HepG2 (cell line): ENCODE measurements around the gene TMEM8B. TPM values are rescaled to one million over a fixed set of nuclear protein-coding genes. Genes with fewer than 3 reads are reported as not detected.
A peak's percentile ranks its signal among the peaks of the same experiment; 100 is the strongest.

Experiments
- ATAC-seq: fragments of 200-7000 bp; cut with Tn5 transposase; 3 replicates; pipeline ENCODE4 v1.9.1; 2020; ENCODE audit warnings: mild to moderate bottlenecking, moderate library complexity
- BruUV-seq: library from RNA; stranded (reverse); fragments of 400-500 nt; replicated peaks from 2 replicates; lab custom pipeline; 2021; lab: Mats Ljungman, UMichigan
- CTCF ChIA-PET: fragments of 300-600 bp; formaldehyde crosslinking; extraction: SDS; loops from one replicate; lab custom pipeline; 2021; ENCODE audit warnings: low total read pairs, inconsistent platforms, low intra/inter-chr PET ratio; lab: Yijun Ruan, JAX
- POLR2A ChIA-PET: fragments of 350-600 bp; sonication (Branson Sonifier 250); formaldehyde crosslinking; loops from one replicate; lab custom pipeline; 2020; ENCODE audit warnings: antibody characterized with exemption, inconsistent platforms; lab: Yijun Ruan, JAX
- DNase-seq: peaks from one replicate; pipeline ENCODE4 v3.0.0-alpha.2; 2015; ENCODE audit warnings: low spot score
- FAIRE-seq: peaks from 3 replicates; lab custom pipeline; 2011; peaks lifted over from hg19 to GRCh38; lab: Jason Lieb, UNC
- H2AFZ ChIP-seq: one replicate; pipeline ENCODE4 v1.6.1; 2011; ENCODE audit warnings: low read length, inconsistent platforms
- H3K27ac ChIP-seq: fragments of 300-600 bp; 3 replicates; pipeline ENCODE4 v1.8.0; 2011; ENCODE audit warnings: mixed run types, mild to moderate bottlenecking, mixed read lengths, low read length, inconsistent platforms; ENCODE audit not compliant: insufficient read depth; ENCODE audit errors: extremely low read length
- H3K27me3 ChIP-seq, 2 experiments: fragments of 200-600 bp in 1 of 2; 2 replicates in 1 of 2; 3 replicates in 1 of 2; pipeline versions ENCODE4 v1.6.0 to v1.8.0; 2011; ENCODE audit warnings: low read length in 2 of 2, mild to moderate bottlenecking in 2 of 2, moderate library complexity in 2 of 2, inconsistent platforms in 1 of 2; ENCODE audit not compliant: insufficient read depth in 2 of 2, control insufficient read depth in 1 of 2
- H3K36me3 ChIP-seq, 2 experiments: fragments of 200-600 bp in 1 of 2; replicated peaks in 1 of 2; 2 replicates in 1 of 2; 3 replicates in 1 of 2; pipeline versions ENCODE4 v1.5.1 to v1.8.0; 2011; ENCODE audit warnings: low read length in 2 of 2, inconsistent platforms in 1 of 2; ENCODE audit not compliant: insufficient read depth in 2 of 2, control insufficient read depth in 1 of 2
- H3K4me1 ChIP-seq: 2 replicates; pipeline ENCODE4 v1.5.1; 2012; ENCODE audit warnings: low read length, inconsistent platforms; ENCODE audit not compliant: insufficient read depth
- H3K4me2 ChIP-seq: 2 replicates; pipeline ENCODE4 v1.6.0; 2011; ENCODE audit warnings: low read depth, low read length, inconsistent platforms
- H3K4me3 ChIP-seq, 3 experiments: fragments of 200-600 bp in 1 of 3; sonication (generic), shearing (Covaris generic) in 1 of 3; replicated peaks in 1 of 3; 2 replicates each; pipeline ENCODE4 v1.5.1; 2011 to 2016; ENCODE audit warnings: low read length in 3 of 3, inconsistent platforms in 2 of 3, low read depth in 2 of 3, mild to moderate bottlenecking in 2 of 3, control low read depth in 1 of 3, mixed read lengths in 1 of 3; ENCODE audit not compliant: insufficient read depth in 1 of 3
- H3K79me2 ChIP-seq: one replicate; pipeline ENCODE4 v1.6.1; 2011; ENCODE audit warnings: low read length, inconsistent platforms; ENCODE audit not compliant: insufficient read depth
- H3K9ac ChIP-seq: 2 replicates; pipeline ENCODE4 v1.6.0; 2011; ENCODE audit warnings: mild to moderate bottlenecking, low read depth, low read length, inconsistent platforms; ENCODE audit not compliant: insufficient read depth
- H3K9me3 ChIP-seq: 2 replicates; pipeline ENCODE4 v1.5.1; 2012; ENCODE audit warnings: mild to moderate bottlenecking, low read length
- H4K20me1 ChIP-seq: 2 replicates; pipeline ENCODE4 v1.6.0; 2011; ENCODE audit warnings: inconsistent platforms, mild to moderate bottlenecking, low read length, moderate library complexity; ENCODE audit not compliant: insufficient read depth
- BCL3 ChIP-seq: sonication (generic); formaldehyde crosslinking; IDR thresholded peaks from 2 replicates; pipeline ENCODE4 v1.5.1; 2020; ENCODE audit warnings: mild to moderate bottlenecking, missing genetic modification reagents, moderate library complexity
- HNRNPL ChIP-seq: fragments of 200-400 bp; formaldehyde crosslinking; IDR thresholded peaks from 2 replicates; pipeline ENCODE4 v1.6.1; 2017; ENCODE audit warnings: mild to moderate bottlenecking, low read depth, low read length
- KLF15 ChIP-seq: sonication (generic); formaldehyde crosslinking; IDR thresholded peaks from 2 replicates; pipeline ENCODE4 v1.8.1; 2023; ENCODE audit warnings: borderline replicate concordance, mild to moderate bottlenecking, inconsistent platforms, missing genetic modification reagents, mixed read lengths
- MYPOP ChIP-seq: sonication (generic); formaldehyde crosslinking; IDR thresholded peaks from 2 replicates; pipeline ENCODE4 v1.8.1; 2023; ENCODE audit warnings: mild to moderate bottlenecking, moderate library complexity, missing genetic modification reagents
- POLR2G ChIP-seq: fragments of 200-400 bp; formaldehyde crosslinking; IDR thresholded peaks from 2 replicates; pipeline ENCODE4 v1.6.1; 2018; ENCODE audit warnings: mild to moderate bottlenecking, low read depth, low read length, moderate library complexity
- ZNF224 ChIP-seq: sonication (generic); formaldehyde crosslinking; IDR thresholded peaks from 2 replicates; pipeline ENCODE4 v1.5.0; 2020; ENCODE audit warnings: mild to moderate bottlenecking, missing genetic modification reagents
- WGBS: methylation state at CpG from one replicate; pipeline ENCODE4 v1.1.6; 2017; ENCODE audit warnings: low lambda C conversion rate; 5-methylcytosine and 5-hydroxymethylcytosine counted together
- in situ Hi-C: cut with HindIII; loops from 2 replicates; pipeline ENCODE4 v1.10.0; 2017; ENCODE audit warnings: low pct_unique_long_range_greater_than_20kb; ENCODE audit not compliant: extremely low pct_ligation_motif_present
- intact Hi-C: fragments of 100-400 bp; cut with micrococcal nuclease; formaldehyde crosslinking; loops from one replicate; pipeline ENCODE4 v1.10.0; 2022; ENCODE audit not compliant: unreplicated experiment
- polyA plus RNA-seq, 8 experiments: library from polyadenylated mRNA; depleted of rRNA in 3 of 8; stranded (reverse) in 7 of 8; unstranded in 1 of 8; fragments of >200 nt; fragmentation: Illumina TruSeq in 4 of 8; extraction: Trizol in 4 of 8; gene quantifications; 2 replicates each; pipeline versions ENCODE4 v1.2.1 to v1.2.3, GENCODE V29; 2011 to 2016; ENCODE audit warnings: low read depth in 4 of 8, missing spikeins in 1 of 8, mixed read lengths in 1 of 8; ENCODE audit not compliant: insufficient read depth in 1 of 8
- total RNA-seq, 5 experiments: library from RNA; depleted of rRNA; stranded (reverse); fragments of >200 nt; fragmentation: Illumina TruSeq; extraction: Trizol; gene quantifications; 2 replicates each; pipeline ENCODE4 v1.2.3, GENCODE V29; 2016; ENCODE audit warnings: low read depth in 1 of 5
- TF ChIP-seq, protein P1 (sequence below): sonication (generic); formaldehyde crosslinking; IDR thresholded peaks from 2 replicates; pipeline ENCODE4 v1.9.0; 2022; ENCODE audit warnings: missing genetic modification reagents, mild to moderate bottlenecking, borderline replicate concordance
- TF ChIP-seq, protein P2 (sequence below): sonication (generic); formaldehyde crosslinking; IDR thresholded peaks from 2 replicates; pipeline ENCODE4 v1.5.0; 2020; ENCODE audit warnings: mild to moderate bottlenecking, missing genetic modification reagents
- TF ChIP-seq, protein P3 (sequence below): sonication (generic); formaldehyde crosslinking; IDR thresholded peaks from 2 replicates; pipeline ENCODE4 v1.4.0; 2020; ENCODE audit warnings: missing genetic modification reagents, mild to moderate bottlenecking, borderline replicate concordance
- TF ChIP-seq, protein P4 (sequence below): IDR thresholded peaks from 2 replicates; pipeline ENCODE4 v1.6.1; 2016; ENCODE audit warnings: missing genetic modification reagents, missing compliant biosample characterization

TMEM8B gene
- total and polyA plus RNA-seq, 2 of the 13 experiments (the other 11 are each of a cell fraction or from before 2014, with no cell fraction given) = 2.1 to 2.7 TPM

GRCh38 chr9:35811381-35812024, 17.5 kb upstream of the TMEM8B start:
- Histone ChIP-seq H3K4me2 (peak overlapping the region; percentile 87), H3K79me2 (peaks cover 5% of the 10 kb centered on the region), H3K9me3 (no peaks in the 10 kb centered on the region), H3K9ac (peak overlapping the region; percentile 66; the same call in 1 of the 2 replicates), H2AFZ (no peak overlapping the region), H3K36me3 (peaks cover 4% of the 10 kb centered on the region in 2 experiments; a peak in 2 of 5 replicates), H3K4me1 (peaks cover 36% of the 10 kb centered on the region), H4K20me1 (no peaks in the 10 kb centered on the region), H3K27me3 (no peaks in the 10 kb centered on the region), H3K27ac (peak overlapping the region; percentile 62), H3K4me3 (peak overlapping the region; percentile 48 to 68 (median 56))
- in situ Hi-C loops (no loop called here), intact Hi-C loops (no loop called here)
- ChIA-PET CTCF (no interaction called here), POLR2A (interaction anchor here (0.6 to 1.3 kb wide), 6 partner anchors 11 to 121 kb away, joined by 3 to 5 read pairs (median 3); partner anchors contain the start of genes CREB3 and TLN1)
- FAIRE-seq (no peak), ATAC-seq (no peak), DNase-seq (no peak)
- TF ChIP-seq MYPOP (CRISPR knock-in tag) (no peak), BCL3 (CRISPR knock-in tag) (0 out of 2 replicates have a peak, but pooled peaks have one; percentile 35), POLR2G (no peak), ZNF224 (CRISPR knock-in tag) (0 out of 2 replicates have a peak, but pooled peaks have one; percentile 59), KLF15 (no peak), HNRNPL (no peak)
- TF ChIP-seq, protein P1, sequence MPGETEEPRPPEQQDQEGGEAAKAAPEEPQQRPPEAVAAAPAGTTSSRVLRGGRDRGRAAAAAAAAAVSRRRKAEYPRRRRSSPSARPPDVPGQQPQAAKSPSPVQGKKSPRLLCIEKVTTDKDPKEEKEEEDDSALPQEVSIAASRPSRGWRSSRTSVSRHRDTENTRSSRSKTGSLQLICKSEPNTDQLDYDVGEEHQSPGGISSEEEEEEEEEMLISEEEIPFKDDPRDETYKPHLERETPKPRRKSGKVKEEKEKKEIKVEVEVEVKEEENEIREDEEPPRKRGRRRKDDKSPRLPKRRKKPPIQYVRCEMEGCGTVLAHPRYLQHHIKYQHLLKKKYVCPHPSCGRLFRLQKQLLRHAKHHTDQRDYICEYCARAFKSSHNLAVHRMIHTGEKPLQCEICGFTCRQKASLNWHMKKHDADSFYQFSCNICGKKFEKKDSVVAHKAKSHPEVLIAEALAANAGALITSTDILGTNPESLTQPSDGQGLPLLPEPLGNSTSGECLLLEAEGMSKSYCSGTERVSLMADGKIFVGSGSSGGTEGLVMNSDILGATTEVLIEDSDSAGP (CRISPR knock-in tag) = no peak
- TF ChIP-seq, protein P2, sequence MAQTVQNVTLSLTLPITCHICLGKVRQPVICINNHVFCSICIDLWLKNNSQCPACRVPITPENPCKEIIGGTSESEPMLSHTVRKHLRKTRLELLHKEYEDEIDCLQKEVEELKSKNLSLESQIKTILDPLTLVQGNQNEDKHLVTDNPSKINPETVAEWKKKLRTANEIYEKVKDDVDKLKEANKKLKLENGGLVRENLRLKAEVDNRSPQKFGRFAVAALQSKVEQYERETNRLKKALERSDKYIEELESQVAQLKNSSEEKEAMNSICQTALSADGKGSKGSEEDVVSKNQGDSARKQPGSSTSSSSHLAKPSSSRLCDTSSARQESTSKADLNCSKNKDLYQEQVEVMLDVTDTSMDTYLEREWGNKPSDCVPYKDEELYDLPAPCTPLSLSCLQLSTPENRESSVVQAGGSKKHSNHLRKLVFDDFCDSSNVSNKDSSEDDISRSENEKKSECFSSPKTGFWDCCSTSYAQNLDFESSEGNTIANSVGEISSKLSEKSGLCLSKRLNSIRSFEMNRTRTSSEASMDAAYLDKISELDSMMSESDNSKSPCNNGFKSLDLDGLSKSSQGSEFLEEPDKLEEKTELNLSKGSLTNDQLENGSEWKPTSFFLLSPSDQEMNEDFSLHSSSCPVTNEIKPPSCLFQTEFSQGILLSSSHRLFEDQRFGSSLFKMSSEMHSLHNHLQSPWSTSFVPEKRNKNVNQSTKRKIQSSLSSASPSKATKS (CRISPR knock-in tag) = no peak
- TF ChIP-seq, protein P3, sequence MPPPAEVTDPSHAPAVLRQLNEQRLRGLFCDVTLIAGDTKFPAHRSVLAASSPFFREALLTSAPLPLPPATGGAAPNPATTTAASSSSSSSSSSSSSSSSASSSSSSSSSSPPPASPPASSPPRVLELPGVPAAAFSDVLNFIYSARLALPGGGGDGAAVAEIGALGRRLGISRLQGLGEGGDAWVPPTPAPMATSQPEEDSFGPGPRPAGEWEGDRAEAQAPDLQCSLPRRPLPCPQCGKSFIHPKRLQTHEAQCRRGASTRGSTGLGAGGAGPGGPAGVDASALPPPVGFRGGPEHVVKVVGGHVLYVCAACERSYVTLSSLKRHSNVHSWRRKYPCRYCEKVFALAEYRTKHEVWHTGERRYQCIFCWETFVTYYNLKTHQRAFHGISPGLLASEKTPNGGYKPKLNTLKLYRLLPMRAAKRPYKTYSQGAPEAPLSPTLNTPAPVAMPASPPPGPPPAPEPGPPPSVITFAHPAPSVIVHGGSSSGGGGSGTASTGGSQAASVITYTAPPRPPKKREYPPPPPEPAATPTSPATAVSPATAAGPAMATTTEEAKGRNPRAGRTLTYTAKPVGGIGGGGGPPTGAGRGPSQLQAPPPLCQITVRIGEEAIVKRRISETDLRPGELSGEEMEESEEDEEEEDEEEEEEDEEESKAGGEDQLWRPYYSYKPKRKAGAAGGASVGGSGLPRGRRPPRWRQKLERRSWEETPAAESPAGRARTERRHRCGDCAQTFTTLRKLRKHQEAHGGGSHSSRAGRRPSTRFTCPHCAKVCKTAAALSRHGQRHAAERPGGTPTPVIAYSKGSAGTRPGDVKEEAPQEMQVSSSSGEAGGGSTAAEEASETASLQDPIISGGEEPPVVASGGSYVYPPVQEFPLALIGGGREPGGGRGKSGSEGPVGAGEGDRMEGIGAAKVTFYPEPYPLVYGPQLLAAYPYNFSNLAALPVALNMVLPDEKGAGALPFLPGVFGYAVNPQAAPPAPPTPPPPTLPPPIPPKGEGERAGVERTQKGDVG (CRISPR knock-in tag) = 0 out of 2 replicates have a peak, but pooled peaks have one; percentile 14
- TF ChIP-seq, protein P4, sequence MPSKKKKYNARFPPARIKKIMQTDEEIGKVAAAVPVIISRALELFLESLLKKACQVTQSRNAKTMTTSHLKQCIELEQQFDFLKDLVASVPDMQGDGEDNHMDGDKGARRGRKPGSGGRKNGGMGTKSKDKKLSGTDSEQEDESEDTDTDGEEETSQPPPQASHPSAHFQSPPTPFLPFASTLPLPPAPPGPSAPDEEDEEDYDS (CRISPR knock-in tag) = no peak
- 17% methylated on average over 6 of the region's 12 CpGs for WGBS
- no TSS peak for BruUV-seq
